Muscle layer of colon (tissue), 2 donors: ENCODE results near the gene M1AP.

Experiments
- H3K27ac ChIP-seq: one replicate; pipeline ENCODE4 v1.7.0; 2013; ENCODE audit warnings: low read depth, mild to moderate bottlenecking, low read length, moderate library complexity
- H3K27me3 ChIP-seq, 2 donors: one replicate each; pipeline ENCODE4 v1.7.0; 2013; ENCODE audit warnings: low read length in 2 of 2, mild to moderate bottlenecking in 2 of 2; ENCODE audit not compliant: insufficient read depth in 2 of 2, control insufficient read depth in 1 of 2
- H3K36me3 ChIP-seq: one replicate; pipeline ENCODE4 v1.7.0; 2013; ENCODE audit warnings: mild to moderate bottlenecking, low read length; ENCODE audit not compliant: insufficient read depth
- H3K4me1 ChIP-seq: one replicate; pipeline ENCODE4 v1.7.0; 2013; ENCODE audit warnings: mild to moderate bottlenecking, low read length; ENCODE audit not compliant: insufficient read depth
- H3K4me3 ChIP-seq, 2 donors: one replicate each; pipeline ENCODE4 v1.7.0; 2013; ENCODE audit warnings: low read length in 2 of 2, low read depth in 1 of 2, mild to moderate bottlenecking in 1 of 2, moderate library complexity in 1 of 2
- H3K9ac ChIP-seq: one replicate; pipeline ENCODE4 v1.7.0; 2013; ENCODE audit warnings: low read length
- H3K9me3 ChIP-seq: one replicate; pipeline ENCODE4 v1.7.0; 2013; ENCODE audit warnings: mild to moderate bottlenecking, low read length
- donor health status: abdominal sarcoma.
- donor health status: Adenocarcinoma of cecum.

The M1AP gene

GRCh38 chr2:74588664-74589063, 59.5 kb downstream of the M1AP start:
- Histone ChIP-seq H3K9me3 (no peaks in the 10 kb centered on the region), H3K27ac (no peak overlapping the region), H3K9ac (no peak overlapping the region), H3K36me3 (no peaks in the 10 kb centered on the region), H3K4me3 (no peak overlapping the region), H3K27me3 (peaks cover 0 to 5% of the 10 kb centered on the region in 2 donors), H3K4me1 (no peaks in the 10 kb centered on the region)

GRCh38 chr2:74587664-74588277, 60.4 kb downstream of the M1AP start:
- H3K4me1 ChIP-seq = no peaks in the 10 kb centered on the region
- no peaks in the 10 kb centered on the region for H3K36me3 ChIP-seq
- H3K9ac ChIP-seq = no peak overlapping the region
- no peaks in the 10 kb centered on the region for H3K9me3 ChIP-seq
- H3K4me3 ChIP-seq = no peak overlapping the region
- peaks cover 0 to 5% of the 10 kb centered on the region in 2 donors for H3K27me3 ChIP-seq
- H3K27ac ChIP-seq = no peak overlapping the region

- Histone ChIP-seq H3K4me3 (no peak overlapping the region), H3K9me3 (no peaks in the 10 kb centered on the region), H3K27me3 (peaks cover 0 to 5% of the 10 kb centered on the region in 2 donors)
These were observed 62.5 kb downstream of the M1AP start for GRCh38 chr2:74585406-74586185.

GRCh38 chr2:74584088-74584645, 64.0 kb downstream of the M1AP start:
- no peaks in the 10 kb centered on the region for H3K4me1 ChIP-seq
- no peaks in the 10 kb centered on the region for H3K27me3 ChIP-seq
- H3K9ac ChIP-seq = no peak overlapping the region
- H3K36me3 ChIP-seq = no peaks in the 10 kb centered on the region
- no peaks in the 10 kb centered on the region for H3K9me3 ChIP-seq
- no peak overlapping the region for H3K4me3 ChIP-seq
- no peak overlapping the region for H3K27ac ChIP-seq

More at GRCh38 chr2:74585406-74586185, 62.5 kb downstream of the M1AP start:
- H3K9ac ChIP-seq = no peak overlapping the region
- no peaks in the 10 kb centered on the region for H3K36me3 ChIP-seq
- H3K4me1 ChIP-seq = no peaks in the 10 kb centered on the region
- H3K27ac ChIP-seq = no peak overlapping the region

GRCh38 chr2:74583504-74583903, 64.6 kb downstream of the M1AP start:
- Histone ChIP-seq H3K36me3 (no peaks in the 10 kb centered on the region), H3K4me3 (no peak overlapping the region), H3K27ac (no peak overlapping the region), H3K9ac (no peak overlapping the region), H3K27me3 (peaks cover 0 to 3% of the 10 kb centered on the region in 2 donors), H3K9me3 (no peaks in the 10 kb centered on the region), H3K4me1 (no peaks in the 10 kb centered on the region)

- Histone ChIP-seq H3K27me3 (peaks cover 0 to 3% of the 10 kb centered on the region in 2 donors), H3K4me1 (no peaks in the 10 kb centered on the region), H3K9me3 (no peaks in the 10 kb centered on the region), H3K9ac (no peak overlapping the region), H3K4me3 (no peak overlapping the region), H3K27ac (no peak overlapping the region), H3K36me3 (no peaks in the 10 kb centered on the region)
These were observed 65.9 kb downstream of the M1AP start for GRCh38 chr2:74582184-74582583.

- Histone ChIP-seq H3K4me3 (no peak overlapping the region), H3K36me3 (no peaks in the 10 kb centered on the region), H3K9ac (no peak overlapping the region), H3K9me3 (no peaks in the 10 kb centered on the region), H3K27ac (no peak overlapping the region), H3K27me3 (peaks cover 0 to 3% of the 10 kb centered on the region in 2 donors), H3K4me1 (no peaks in the 10 kb centered on the region)
These were observed 66.7 kb downstream of the M1AP start for GRCh38 chr2:74581463-74581862.

GRCh38 chr2:74578408-74578807, 69.7 kb downstream of the M1AP start:
- Histone ChIP-seq H3K4me1 (no peaks in the 10 kb centered on the region), H3K4me3 (no peak overlapping the region), H3K27ac (no peak overlapping the region), H3K36me3 (no peaks in the 10 kb centered on the region), H3K9me3 (no peaks in the 10 kb centered on the region), H3K27me3 (peaks cover 0 to 3% of the 10 kb centered on the region in 2 donors), H3K9ac (no peak overlapping the region)

- Histone ChIP-seq H3K27ac (no peak overlapping the region), H3K9me3 (no peaks in the 10 kb centered on the region), H3K27me3 (peaks cover 0 to 3% of the 10 kb centered on the region in 2 donors), H3K36me3 (no peaks in the 10 kb centered on the region), H3K4me1 (no peaks in the 10 kb centered on the region), H3K9ac (no peak overlapping the region), H3K4me3 (no peak overlapping the region)
These were observed 70.7 kb downstream of the M1AP start for GRCh38 chr2:74577448-74577847.

GRCh38 chr2:74576863-74577229, 71.3 kb downstream of the M1AP start:
- Histone ChIP-seq H3K9me3 (no peaks in the 10 kb centered on the region), H3K4me3 (no peak overlapping the region), H3K4me1 (no peaks in the 10 kb centered on the region), H3K27ac (no peak overlapping the region), H3K27me3 (peaks cover 0 to 3% of the 10 kb centered on the region in 2 donors), H3K36me3 (no peaks in the 10 kb centered on the region), H3K9ac (no peak overlapping the region)

- no peak overlapping the region for H3K4me3 ChIP-seq
- no peak overlapping the region for H3K27ac ChIP-seq
- no peaks in the 10 kb centered on the region for H3K9me3 ChIP-seq
- H3K27me3 ChIP-seq = peaks cover 0 to 3% of the 10 kb centered on the region in 2 donors
- H3K9ac ChIP-seq = no peak overlapping the region
- no peaks in the 10 kb centered on the region for H3K4me1 ChIP-seq
- H3K36me3 ChIP-seq = no peaks in the 10 kb centered on the region
These were observed 71.8 kb downstream of the M1AP start for GRCh38 chr2:74576211-74576862.
